ENCODE results near the gene HLCS. TPM values are rescaled to one million over a fixed set of nuclear protein-coding genes. Genes with fewer than 3 reads are reported as not detected.

HLCS gene
- total RNA-seq, 2 donors from 2014 or later: 40.9 to 41.8 TPM

DNA sequence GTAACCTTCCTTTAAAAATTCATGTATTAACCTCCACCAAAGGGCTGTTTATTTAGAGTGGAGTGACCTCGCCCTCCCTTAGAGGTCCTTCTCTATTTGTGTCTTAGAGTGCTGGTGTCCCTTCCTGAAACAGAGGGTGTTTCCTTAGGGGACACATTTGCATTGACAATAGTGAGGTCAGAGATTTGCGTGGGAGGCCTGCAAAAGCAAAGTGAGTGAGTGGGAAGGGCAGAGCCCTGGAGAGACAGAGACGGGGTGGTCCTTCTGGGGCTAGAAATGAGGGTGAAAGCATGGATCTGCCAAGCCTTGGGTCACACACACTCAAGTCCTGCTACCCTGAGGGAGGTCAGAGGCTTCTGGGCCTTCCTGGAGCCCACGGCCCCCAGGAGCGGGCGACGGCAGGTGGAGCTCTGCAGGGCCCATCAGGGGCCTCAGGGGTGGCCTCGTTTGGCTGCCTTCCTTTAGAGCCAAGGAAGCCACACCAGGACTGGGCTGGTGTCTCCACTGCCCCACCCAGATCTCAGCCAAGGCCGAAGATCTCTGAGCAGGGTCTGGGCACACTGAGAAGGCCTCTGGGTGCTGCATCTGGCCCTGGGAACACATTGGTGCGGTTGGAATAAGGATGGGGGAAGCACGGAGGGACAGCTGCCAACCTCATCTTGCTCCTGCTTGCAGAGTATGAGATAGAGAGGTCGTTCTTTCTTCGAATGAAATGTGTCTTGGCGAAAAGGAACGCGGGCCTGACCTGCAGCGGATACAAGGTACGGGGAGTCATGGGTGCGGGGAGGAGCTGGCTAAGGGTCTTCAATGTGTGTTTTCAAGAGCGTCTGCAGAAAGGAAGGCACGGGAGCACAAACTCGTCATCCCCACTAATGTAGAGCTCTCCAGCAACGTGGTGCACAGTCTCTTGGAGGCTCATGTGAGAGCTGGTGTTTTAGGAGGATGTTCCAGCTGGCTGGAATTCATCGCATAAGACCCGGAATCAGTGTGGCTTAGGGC lies 243.8 kb downstream of the HLCS start:
- H3K4me1 ChIP-seq (replicated peaks): no peaks in the 10 kb centered on the region
- H3K4me3 ChIP-seq: no peak overlapping the region
- TF ChIP-seq POLR2AphosphoS5 (IDR thresholded peaks at IDR 0.05): no peak
- TF ChIP-seq CTCF (IDR thresholded peaks at IDR 0.05): no peak
- TF ChIP-seq POLR2A (IDR thresholded peaks at IDR 0.05): no peak
- no peaks in the 10 kb centered on the region for H3K9me3 ChIP-seq
- H3K27me3 ChIP-seq (replicated peaks; ENCODE audit: insufficient read depth): no peaks in the 10 kb centered on the region
- intact Hi-C loops (cut with DNase I): no loop called here
- H3K36me3 ChIP-seq: no peaks in the 10 kb centered on the region
- H3K27ac ChIP-seq: no peak overlapping the region
- DNase-seq (ENCODE audit: low spot score): no peak
- 90% methylated on average over 21 of the region's 25 CpGs for WGBS

- H3K9me3 ChIP-seq: no peaks in the 10 kb centered on the region
- H3K4me1 ChIP-seq (replicated peaks): no peaks in the 10 kb centered on the region
- intact Hi-C loops (cut with DNase I): no loop called here
- H3K36me3 ChIP-seq: no peaks in the 10 kb centered on the region
- no peak for TF ChIP-seq CTCF (IDR thresholded peaks at IDR 0.05)
- no peak overlapping the region for H3K4me3 ChIP-seq
- no peak overlapping the region for H3K27ac ChIP-seq
- no peaks in the 10 kb centered on the region for H3K27me3 ChIP-seq (replicated peaks; ENCODE audit: insufficient read depth)
- no peak for DNase-seq (ENCODE audit: low spot score)
- WGBS: 92% methylated on average over 7 of the region's 7 CpGs
Observed at GRCh38 chr21:36721817-36722216, 244.7 kb downstream of the HLCS start.

GRCh38 chr21:36719614-36720013 lies 246.9 kb downstream of the HLCS start:
- 61% methylated on average over 10 of the region's 10 CpGs for WGBS
- Histone ChIP-seq H3K9me3 (no peaks in the 10 kb centered on the region), H3K36me3 (no peaks in the 10 kb centered on the region), H3K4me3 (no peak overlapping the region), H3K27ac (peak overlapping the region; percentile 34 to 80), H3K4me1 (replicated peaks) (no peaks in the 10 kb centered on the region), H3K27me3 (replicated peaks; ENCODE audit: insufficient read depth) (no peaks in the 10 kb centered on the region)
- TF ChIP-seq CTCF (IDR thresholded peaks at IDR 0.05): peak in 3 of 4 experiments; percentile 14 to 55 (median 23)
- TF ChIP-seq POLR2A (IDR thresholded peaks at IDR 0.05): no peak
- peak; percentile 31 for TF ChIP-seq POLR2AphosphoS5 (IDR thresholded peaks at IDR 0.05)
- intact Hi-C loops (cut with DNase I): no loop called here
- DNase-seq (ENCODE audit: low spot score): peak; percentile 59

DNA sequence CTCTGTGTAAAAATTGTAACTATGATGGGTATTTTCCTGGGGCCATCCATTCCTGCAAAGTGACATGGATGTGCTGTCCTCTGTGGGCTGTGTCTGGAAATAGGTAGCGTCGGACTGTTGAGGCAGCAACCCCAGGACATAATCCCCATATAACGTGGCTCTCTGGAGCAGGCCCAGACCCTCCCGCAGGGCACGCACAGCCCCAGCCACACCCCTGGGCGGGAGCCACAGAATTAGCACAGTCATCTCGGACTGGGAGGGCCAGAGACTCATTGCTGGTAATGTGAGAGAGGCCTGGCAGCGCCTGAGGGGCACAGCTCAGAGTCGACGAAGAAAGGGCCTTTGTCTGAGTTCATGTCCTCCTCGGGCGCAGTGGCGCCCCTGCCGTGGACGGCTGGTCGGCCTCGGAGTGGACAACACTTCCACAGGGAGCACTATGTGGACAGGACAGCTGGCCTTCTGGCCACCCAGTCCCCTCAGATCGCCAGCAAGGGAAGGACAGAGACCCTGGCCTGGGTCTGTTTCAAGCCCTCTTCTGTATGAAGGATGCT lies 247.4 kb downstream of the HLCS start:
- peak; percentile 34 for DNase-seq (ENCODE audit: low spot score)
- Histone ChIP-seq H3K4me1 (replicated peaks) (no peaks in the 10 kb centered on the region), H3K27me3 (replicated peaks; ENCODE audit: insufficient read depth) (no peaks in the 10 kb centered on the region), H3K27ac (peak overlapping the region; percentile 34 to 80), H3K36me3 (no peaks in the 10 kb centered on the region), H3K9me3 (no peaks in the 10 kb centered on the region), H3K4me3 (no peak overlapping the region)
- 37% methylated on average over 18 of the region's 18 CpGs for WGBS
- intact Hi-C loops (cut with DNase I): no loop called here
- no peak for TF ChIP-seq POLR2AphosphoS5 (IDR thresholded peaks at IDR 0.05)
- TF ChIP-seq POLR2A (IDR thresholded peaks at IDR 0.05): no peak
- no peak for TF ChIP-seq CTCF (IDR thresholded peaks at IDR 0.05)

Measured in prostate gland (tissue), 2 donors.